ENCODE results near the gene NIPAL4. TPM values are rescaled to one million over a fixed set of nuclear protein-coding genes. Genes with fewer than 3 reads are reported as not detected.

The NIPAL4 gene
- total RNA-seq, 1 donor from 2014 or later = 22.7 TPM

- peaks cover 1% of the 10 kb centered on the region for H3K36me3 ChIP-seq (ENCODE audit: control insufficient read depth, insufficient read depth, low read length)
- no peak for DNase-seq (ENCODE audit: low read depth)
- H3K4me3 ChIP-seq (ENCODE audit: low read depth, low read length) = no peak overlapping the region
- H3K27me3 ChIP-seq (ENCODE audit: control insufficient read depth, insufficient read depth, low read length) = no peaks in the 10 kb centered on the region
- no peak for TF ChIP-seq CTCF (IDR thresholded peaks at IDR 0.05; ENCODE audit: insufficient read depth, low read length, poor library complexity, severe bottlenecking)
These were observed 31.5 kb downstream of the NIPAL4 start for GRCh38 chr5:157491471-157491995.

GRCh38 chr5:157492886-157493285 lies 32.9 kb downstream of the NIPAL4 start:
- no peak for DNase-seq (ENCODE audit: low read depth)
- no peak for TF ChIP-seq CTCF (IDR thresholded peaks at IDR 0.05; ENCODE audit: insufficient read depth, low read length, poor library complexity, severe bottlenecking)
- Histone ChIP-seq H3K36me3 (ENCODE audit: control insufficient read depth, insufficient read depth, low read length) (peaks cover 1% of the 10 kb centered on the region), H3K27me3 (ENCODE audit: control insufficient read depth, insufficient read depth, low read length) (no peaks in the 10 kb centered on the region), H3K4me3 (ENCODE audit: low read depth, low read length) (no peak overlapping the region)

GRCh38 chr5:157494178-157494832 lies 34.3 kb downstream of the NIPAL4 start:
- peaks cover 1% of the 10 kb centered on the region for H3K36me3 ChIP-seq (ENCODE audit: control insufficient read depth, insufficient read depth, low read length)
- no peaks in the 10 kb centered on the region for H3K27me3 ChIP-seq (ENCODE audit: control insufficient read depth, insufficient read depth, low read length)
- no peak for TF ChIP-seq CTCF (IDR thresholded peaks at IDR 0.05; ENCODE audit: insufficient read depth, low read length, poor library complexity, severe bottlenecking)
- DNase-seq (ENCODE audit: low read depth) = no peak
- no peak overlapping the region for H3K4me3 ChIP-seq (ENCODE audit: low read depth, low read length)

GRCh38 chr5:157496864-157497263 lies 36.9 kb downstream of the NIPAL4 start:
- no peak for DNase-seq (ENCODE audit: low read depth)
- Histone ChIP-seq H3K36me3 (ENCODE audit: control insufficient read depth, insufficient read depth, low read length) (peaks cover 1% of the 10 kb centered on the region), H3K27me3 (ENCODE audit: control insufficient read depth, insufficient read depth, low read length) (no peaks in the 10 kb centered on the region), H3K4me3 (ENCODE audit: low read depth, low read length) (no peak overlapping the region)
- no peak for TF ChIP-seq CTCF (IDR thresholded peaks at IDR 0.05; ENCODE audit: insufficient read depth, low read length, poor library complexity, severe bottlenecking)

GRCh38 chr5:157497875-157498611 lies 38.0 kb downstream of the NIPAL4 start:
- H3K27me3 ChIP-seq (ENCODE audit: control insufficient read depth, insufficient read depth, low read length) = no peaks in the 10 kb centered on the region
- H3K4me3 ChIP-seq (ENCODE audit: low read depth, low read length) = no peak overlapping the region
- no peak for TF ChIP-seq CTCF (IDR thresholded peaks at IDR 0.05; ENCODE audit: insufficient read depth, low read length, poor library complexity, severe bottlenecking)
- no peak for DNase-seq (ENCODE audit: low read depth)
- H3K36me3 ChIP-seq (ENCODE audit: control insufficient read depth, insufficient read depth, low read length) = peaks cover 1% of the 10 kb centered on the region
